GM23338 (cell line): Measurements from ENCODE around the gene EYS.

ENCODE experiments used
- CREB1 ChIP-seq: fragments of 250-450 bp; sonication (Bioruptor Pico); IDR thresholded peaks from 2 replicates; pipeline ENCODE4 v1.5.0; 2020; ENCODE audit warnings: low read depth, mild to moderate bottlenecking, moderate library complexity
- CTCF ChIP-seq, 2 experiments: fragments of 200-600 bp in 1 of 2; sonication (generic) in 1 of 2; conservative IDR thresholded peaks; 2 replicates each; pipeline versions ENCODE4 v1.5.1 to v1.6.1; 2016 to 2017; ENCODE audit warnings: antibody characterized with exemption in 2 of 2, low read depth in 2 of 2, mild to moderate bottlenecking in 2 of 2, moderate library complexity in 1 of 2
- EZH2 ChIP-seq: fragments of 200-600 bp; sonication (generic); IDR thresholded peaks from one replicate; pipeline ENCODE4 v1.8.0; 2017; ENCODE audit warnings: antibody characterized with exemption, mild to moderate bottlenecking, low read depth; ENCODE audit not compliant: unreplicated experiment
- EZH2phosphoT487 ChIP-seq: fragments of 200-600 bp; sonication (generic); IDR thresholded peaks from one replicate; pipeline ENCODE4 v1.8.1; 2018; ENCODE audit warnings: antibody characterized with exemption; ENCODE audit not compliant: unreplicated experiment
- JUNB ChIP-seq: IDR thresholded peaks from one replicate; pipeline ENCODE4 v1.6.1; 2016; ENCODE audit warnings: antibody characterized with exemption; ENCODE audit not compliant: unreplicated experiment
- NANOG ChIP-seq: IDR thresholded peaks from 2 replicates; pipeline ENCODE4 v1.6.1; 2016; ENCODE audit warnings: antibody characterized with exemption, borderline replicate concordance
- POLR2AphosphoS5 ChIP-seq: IDR thresholded peaks from 2 replicates; pipeline ENCODE4 v1.6.1; 2016; ENCODE audit warnings: antibody characterized with exemption, low read depth
- REST ChIP-seq: IDR thresholded peaks from one replicate; pipeline ENCODE4 v1.6.1; 2018; ENCODE audit warnings: antibody characterized with exemption; ENCODE audit not compliant: unreplicated experiment
- STAT1 ChIP-seq: IDR thresholded peaks from one replicate; pipeline ENCODE4 v1.6.1; 2016; ENCODE audit warnings: antibody characterized with exemption; ENCODE audit not compliant: unreplicated experiment
- ZNF114 ChIP-seq: fragments of 250-450 bp; sonication (Bioruptor Pico); IDR thresholded peaks from 2 replicates; pipeline ENCODE4 v1.5.0; 2020; ENCODE audit warnings: mild to moderate bottlenecking, moderate library complexity
- ZNF331 ChIP-seq: fragments of 250-450 bp; sonication (Bioruptor Pico); IDR thresholded peaks from 2 replicates; pipeline ENCODE4 v1.5.0; 2020; ENCODE audit warnings: low read depth, mild to moderate bottlenecking, moderate library complexity
- ZNF462 ChIP-seq: fragments of 250-450 bp; sonication (Bioruptor Pico); IDR thresholded peaks from 2 replicates; pipeline ENCODE4 v1.5.0; 2020; ENCODE audit warnings: mild to moderate bottlenecking, moderate library complexity
- TF ChIP-seq, protein P1 (sequence below): IDR thresholded peaks from 2 replicates; pipeline ENCODE4 v1.6.1; 2016; ENCODE audit warnings: antibody characterized with exemption

DNA sequence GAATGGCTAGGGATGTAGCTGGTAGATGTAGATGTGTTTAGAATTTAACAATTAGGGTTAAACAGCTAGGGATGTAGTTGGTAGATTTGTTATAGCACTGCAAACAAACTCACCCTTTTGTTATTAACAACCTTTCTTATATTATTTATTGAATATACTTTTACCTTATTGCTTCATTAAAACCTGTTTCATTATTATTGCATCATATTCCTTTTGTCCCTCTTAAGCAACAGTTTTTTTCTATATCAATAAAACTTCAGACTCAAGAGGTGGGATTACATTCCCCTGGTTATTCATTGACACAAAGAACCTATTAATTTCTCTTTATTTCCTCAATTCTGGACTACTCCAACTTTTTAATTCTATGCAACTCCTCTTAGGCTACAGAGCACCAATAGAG is 661.2 kb downstream of the EYS start:
- no peak for TF ChIP-seq CTCF (conservative IDR thresholded peaks at IDR 0.05; ENCODE audit: low read depth in 2 of 2)
- no peak for TF ChIP-seq REST
- no peak for TF ChIP-seq STAT1
- no peak for TF ChIP-seq CREB1 (CRISPR knock-in tag)
- TF ChIP-seq POLR2AphosphoS5: no peak
- no peak for TF ChIP-seq EZH2
- no peak for TF ChIP-seq EZH2phosphoT487
- TF ChIP-seq NANOG: no peak
- TF ChIP-seq JUNB: no peak
- no peak for TF ChIP-seq ZNF331
- TF ChIP-seq ZNF114 (CRISPR knock-in tag): no peak
- TF ChIP-seq, protein P1, sequence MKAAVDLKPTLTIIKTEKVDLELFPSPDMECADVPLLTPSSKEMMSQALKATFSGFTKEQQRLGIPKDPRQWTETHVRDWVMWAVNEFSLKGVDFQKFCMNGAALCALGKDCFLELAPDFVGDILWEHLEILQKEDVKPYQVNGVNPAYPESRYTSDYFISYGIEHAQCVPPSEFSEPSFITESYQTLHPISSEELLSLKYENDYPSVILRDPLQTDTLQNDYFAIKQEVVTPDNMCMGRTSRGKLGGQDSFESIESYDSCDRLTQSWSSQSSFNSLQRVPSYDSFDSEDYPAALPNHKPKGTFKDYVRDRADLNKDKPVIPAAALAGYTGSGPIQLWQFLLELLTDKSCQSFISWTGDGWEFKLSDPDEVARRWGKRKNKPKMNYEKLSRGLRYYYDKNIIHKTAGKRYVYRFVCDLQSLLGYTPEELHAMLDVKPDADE: no peak
- no peak for TF ChIP-seq ZNF462
